ENCODE measurements around the gene OSBP.

GRCh38 chr11:59616396-59616982 is 915 bp upstream of the OSBP start:
- TF ChIP-seq CTCF (IDR thresholded peaks at IDR 0.05; ENCODE audit: insufficient read depth, low read length) (no peak), REST (IDR thresholded peaks at IDR 0.05; ENCODE audit: insufficient replicate concordance, low read depth) (peak; percentile 45), POLR2AphosphoS5 (IDR thresholded peaks at IDR 0.05; ENCODE audit: low read depth) (peak; percentile 42; the same call in 1 of the 2 replicates), GABPA (IDR thresholded peaks at IDR 0.05; ENCODE audit: low read depth) (no peak), SPI1 (IDR thresholded peaks at IDR 0.05; ENCODE audit: borderline replicate concordance, low read depth) (no peak)
